IPS-20b (cell line): ENCODE results near the gene RIMBP2.

ENCODE experiments used
- H3K27ac ChIP-seq: one replicate; pipeline ENCODE4 v1.5.1; 2013; ENCODE audit warnings: low read length
- H3K27me3 ChIP-seq: 2 replicates; pipeline ENCODE4 v1.6.1; 2013; ENCODE audit warnings: mild to moderate bottlenecking, low read length, inconsistent platforms; ENCODE audit not compliant: insufficient read depth
- H3K36me3 ChIP-seq: 2 replicates; pipeline ENCODE4 v1.6.1; 2013; ENCODE audit warnings: low read depth, mild to moderate bottlenecking, inconsistent platforms, low read length, moderate library complexity; ENCODE audit not compliant: insufficient read depth
- H3K4me1 ChIP-seq: 2 replicates; pipeline ENCODE4 v1.6.1; 2013; ENCODE audit warnings: mild to moderate bottlenecking, control low read depth, inconsistent platforms, low read length, moderate library complexity; ENCODE audit not compliant: insufficient read depth
- H3K4me3 ChIP-seq: 2 replicates; pipeline ENCODE4 v1.5.1; 2013; ENCODE audit warnings: mild to moderate bottlenecking, low read length, inconsistent platforms
- H3K9ac ChIP-seq: 2 replicates; pipeline ENCODE4 v1.6.1; 2013; ENCODE audit warnings: low read depth, mild to moderate bottlenecking, inconsistent platforms, low read length, moderate library complexity
- H3K9me3 ChIP-seq: 2 replicates; pipeline ENCODE4 v1.6.1; 2013; ENCODE audit warnings: mild to moderate bottlenecking, low read depth, low read length, inconsistent platforms; ENCODE audit not compliant: insufficient read depth

RIMBP2 gene

DNA sequence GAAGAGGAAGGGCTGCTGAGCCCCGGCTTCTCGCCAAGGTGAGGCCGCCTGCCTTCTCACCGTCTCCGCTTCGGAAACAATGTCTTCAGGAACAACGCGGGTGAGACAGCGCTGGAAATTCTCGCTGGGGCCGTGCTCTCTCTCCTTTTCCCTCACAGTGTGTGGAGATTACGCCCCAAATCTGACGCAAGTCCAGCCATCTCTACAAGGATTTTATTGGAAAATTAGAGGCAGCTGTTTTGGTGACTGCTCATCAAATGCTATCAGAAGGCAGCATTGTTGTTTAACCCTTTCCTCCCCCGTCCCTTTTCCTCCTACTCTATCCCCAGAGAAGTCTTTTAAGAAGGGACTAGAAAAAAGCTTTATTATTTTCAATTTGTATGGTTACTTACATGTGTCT lies 324.9 kb downstream of the RIMBP2 start:
- Histone ChIP-seq H3K27me3 (no peaks in the 10 kb centered on the region), H3K4me3 (no peak overlapping the region), H3K27ac (no peak overlapping the region), H3K9ac (no peak overlapping the region), H3K36me3 (no peaks in the 10 kb centered on the region), H3K9me3 (no peaks in the 10 kb centered on the region), H3K4me1 (no peaks in the 10 kb centered on the region; the same call in 1 of the 2 replicates)

DNA sequence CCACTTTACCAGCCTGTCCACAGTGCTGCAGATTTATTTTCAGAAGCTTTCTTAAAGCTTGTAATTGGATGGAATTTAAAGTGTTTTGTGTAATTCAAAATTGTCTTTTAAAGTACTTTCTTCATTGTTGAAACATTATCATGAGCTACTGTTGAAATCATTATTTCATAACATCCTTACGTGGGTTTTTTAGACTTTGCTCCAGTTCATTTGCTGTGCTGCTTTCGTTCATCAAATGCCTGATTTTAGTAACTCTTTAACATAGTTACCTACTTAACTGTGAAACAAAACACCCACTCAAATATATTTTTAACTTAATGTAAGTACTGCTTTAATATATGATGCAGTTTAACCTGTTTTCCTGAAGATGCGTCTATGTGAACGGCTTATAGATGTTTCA lies 330.9 kb downstream of the RIMBP2 start:
- no peak overlapping the region for H3K4me3 ChIP-seq

DNA sequence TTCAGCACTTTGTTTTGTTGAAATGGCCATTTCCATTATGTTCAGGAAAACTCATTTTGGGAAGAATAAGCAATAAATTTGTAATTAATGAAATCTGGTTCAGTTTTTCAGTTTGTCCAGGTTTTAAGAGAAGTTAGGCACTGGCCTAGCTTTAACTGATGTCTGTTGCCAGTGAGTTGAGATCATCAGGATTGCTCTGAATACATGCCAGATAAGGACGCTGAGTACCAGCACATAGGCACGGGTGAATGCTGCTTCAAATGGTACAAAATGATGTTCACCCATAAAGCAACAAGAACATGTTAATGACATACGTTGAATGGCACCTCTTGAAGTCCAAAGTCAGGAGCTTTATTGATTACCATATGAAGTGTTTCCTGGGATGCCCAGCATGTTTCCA lies 331.9 kb downstream of the RIMBP2 start:
- no peaks in the 10 kb centered on the region for H3K4me1 ChIP-seq
- H3K9ac ChIP-seq, result no peak overlapping the region
- no peak overlapping the region for H3K4me3 ChIP-seq
- no peak overlapping the region for H3K27ac ChIP-seq
- no peaks in the 10 kb centered on the region for H3K9me3 ChIP-seq
- H3K27me3 ChIP-seq, result no peaks in the 10 kb centered on the region
- no peaks in the 10 kb centered on the region for H3K36me3 ChIP-seq

More for the DNA sequence above, 330.9 kb downstream of the RIMBP2 start:
- Histone ChIP-seq H3K9ac (no peak overlapping the region), H3K4me1 (no peaks in the 10 kb centered on the region), H3K27me3 (no peaks in the 10 kb centered on the region), H3K36me3 (no peaks in the 10 kb centered on the region), H3K27ac (no peak overlapping the region), H3K9me3 (no peaks in the 10 kb centered on the region)

DNA sequence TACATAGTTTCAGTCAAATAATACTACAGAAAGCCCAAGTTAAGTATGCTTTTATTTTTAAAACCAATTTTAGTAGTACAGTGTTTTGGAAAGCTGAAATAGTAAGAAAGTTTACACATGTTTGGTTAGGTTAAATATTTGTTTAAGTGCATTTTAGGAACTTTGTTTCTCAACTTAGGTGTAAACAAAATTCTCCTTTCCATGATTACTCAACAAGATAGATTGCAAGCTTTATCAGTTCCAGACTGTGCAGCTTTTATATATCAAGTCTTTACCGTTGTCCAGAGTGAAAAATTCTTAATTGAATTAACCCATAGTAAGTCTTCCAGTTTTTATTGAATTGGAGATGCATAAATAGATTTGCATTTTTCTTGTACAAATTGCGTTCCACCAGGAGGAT lies 333.3 kb downstream of the RIMBP2 start:
- Histone ChIP-seq H3K4me1 (no peaks in the 10 kb centered on the region), H3K9me3 (no peaks in the 10 kb centered on the region), H3K36me3 (no peaks in the 10 kb centered on the region), H3K27ac (no peak overlapping the region), H3K9ac (no peak overlapping the region), H3K4me3 (no peak overlapping the region), H3K27me3 (no peaks in the 10 kb centered on the region)

DNA sequence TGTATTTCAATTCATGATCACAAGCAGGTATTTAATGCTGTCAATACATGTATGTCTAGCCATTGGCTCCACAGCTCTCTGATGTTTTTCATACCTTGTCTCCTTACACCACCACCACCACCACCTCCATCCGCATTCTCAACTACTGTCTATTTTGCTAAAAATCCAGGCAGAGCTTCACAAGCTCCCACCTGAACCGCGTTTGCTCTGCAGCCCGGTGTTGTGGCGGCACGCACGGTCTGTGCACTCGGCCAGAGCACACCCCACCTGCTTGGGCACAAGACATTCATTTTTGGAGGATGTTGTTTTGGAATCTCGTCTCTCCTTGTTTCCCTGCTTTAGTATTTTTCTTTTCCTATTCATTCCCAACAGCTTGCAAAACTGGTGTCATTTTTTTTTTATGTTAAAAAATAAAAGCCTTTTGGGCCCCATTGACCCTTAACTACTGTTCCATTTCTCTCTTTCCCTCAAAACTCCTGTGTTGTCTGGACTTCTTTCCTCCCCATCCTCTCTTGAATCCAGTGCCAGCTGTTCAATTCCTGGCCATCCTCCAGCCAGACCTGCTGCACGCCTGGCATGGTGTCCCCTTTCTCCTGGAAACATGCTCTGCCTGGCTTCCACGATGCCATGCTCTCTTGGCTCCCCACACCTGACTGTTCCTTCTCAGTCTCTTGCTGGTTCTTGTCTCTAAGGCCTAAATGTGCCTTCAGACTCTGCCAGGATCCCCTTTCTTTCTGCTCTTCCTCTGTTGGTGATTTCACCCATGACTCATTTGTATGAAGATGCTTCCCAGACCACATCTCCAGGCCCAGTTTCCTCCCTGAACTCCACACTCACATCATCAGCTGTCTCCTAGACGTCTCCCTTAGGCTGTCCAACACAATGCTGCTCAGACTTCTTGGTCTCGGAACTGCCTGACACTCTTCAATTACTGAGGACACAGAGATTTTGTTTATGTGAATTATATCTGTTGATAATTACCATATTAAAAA lies 340.5 kb downstream of the RIMBP2 start:
- no peaks in the 10 kb centered on the region; the same call in 1 of the 2 replicates for H3K27me3 ChIP-seq
- H3K4me3 ChIP-seq, result no peak overlapping the region
- H3K9me3 ChIP-seq, result no peaks in the 10 kb centered on the region
- no peaks in the 10 kb centered on the region for H3K4me1 ChIP-seq
- H3K36me3 ChIP-seq, result no peaks in the 10 kb centered on the region
- H3K27ac ChIP-seq, result no peak overlapping the region
- H3K9ac ChIP-seq, result no peak overlapping the region

DNA sequence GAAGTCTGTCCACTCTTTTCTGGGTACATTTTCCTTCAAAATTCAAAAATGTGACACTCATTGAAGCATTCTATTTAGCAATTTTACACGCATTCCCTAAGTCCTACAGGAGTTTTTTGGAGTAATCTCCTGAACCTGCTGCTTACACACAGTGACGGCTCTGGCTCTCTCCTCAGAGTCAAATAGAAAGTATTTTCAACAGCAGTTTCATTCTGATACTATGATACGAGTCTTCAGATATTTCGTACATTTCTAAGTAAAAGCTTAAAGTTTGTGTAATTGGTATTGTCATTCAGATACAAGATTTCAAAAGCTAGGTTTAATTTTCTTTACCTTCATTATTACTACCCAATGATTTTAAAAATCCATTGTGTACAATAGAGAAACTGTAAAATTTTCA lies 342.0 kb downstream of the RIMBP2 start:
- Histone ChIP-seq H3K27me3 (no peaks in the 10 kb centered on the region; the same call in 1 of the 2 replicates), H3K4me3 (no peak overlapping the region), H3K4me1 (no peaks in the 10 kb centered on the region), H3K36me3 (no peaks in the 10 kb centered on the region), H3K9me3 (no peaks in the 10 kb centered on the region), H3K9ac (no peak overlapping the region), H3K27ac (no peak overlapping the region)

DNA sequence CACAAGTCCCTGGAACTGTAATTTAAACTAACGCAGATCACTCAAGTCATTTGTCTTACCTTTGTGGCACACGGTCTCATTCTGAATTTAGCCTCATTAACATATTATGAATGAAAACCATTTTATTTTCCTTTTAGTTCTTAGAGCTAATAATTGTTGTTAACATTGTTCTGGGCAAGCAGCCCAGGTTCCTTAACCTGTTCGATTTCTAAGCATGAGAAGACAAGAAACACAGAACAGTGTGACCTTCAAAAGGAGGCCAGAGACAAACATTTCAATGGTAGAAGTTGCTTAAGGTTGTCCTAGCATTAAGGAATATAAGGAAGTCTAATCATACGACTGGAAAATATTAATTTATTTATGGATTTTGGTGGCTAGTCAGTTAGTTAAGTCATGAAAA lies 343.2 kb downstream of the RIMBP2 start:
- H3K36me3 ChIP-seq, result no peaks in the 10 kb centered on the region
- H3K27me3 ChIP-seq, result no peaks in the 10 kb centered on the region; the same call in 1 of the 2 replicates

DNA sequence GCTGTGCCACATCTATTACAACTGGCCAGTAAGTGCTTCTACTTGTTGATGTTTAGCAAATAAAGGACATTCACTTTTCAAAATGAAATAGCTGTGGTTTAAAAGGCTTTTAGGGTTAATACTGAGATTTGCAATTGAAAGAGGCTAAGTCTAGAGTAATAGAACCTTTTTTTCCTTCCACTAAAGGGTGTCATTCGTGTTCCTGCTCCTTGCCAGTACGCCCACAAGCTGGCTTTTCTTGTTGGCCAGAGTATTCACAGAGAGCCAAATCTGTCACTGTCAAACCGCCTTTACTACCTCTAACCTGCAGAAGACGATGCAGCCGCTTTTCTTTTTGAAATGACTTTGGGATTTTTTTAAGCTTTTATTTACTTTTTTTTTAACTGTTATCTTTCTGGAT lies 344.8 kb downstream of the RIMBP2 start:
- Histone ChIP-seq H3K27ac (no peak overlapping the region), H3K36me3 (no peaks in the 10 kb centered on the region), H3K27me3 (no peaks in the 10 kb centered on the region; the same call in 1 of the 2 replicates), H3K9me3 (no peaks in the 10 kb centered on the region; the same call in 1 of the 2 replicates), H3K4me1 (no peaks in the 10 kb centered on the region), H3K9ac (no peak overlapping the region), H3K4me3 (no peak overlapping the region)

More for the DNA sequence above, 343.2 kb downstream of the RIMBP2 start:
- Histone ChIP-seq H3K4me1 (no peaks in the 10 kb centered on the region), H3K27ac (no peak overlapping the region), H3K9ac (no peak overlapping the region), H3K9me3 (no peaks in the 10 kb centered on the region; the same call in 1 of the 2 replicates), H3K4me3 (no peak overlapping the region)

DNA sequence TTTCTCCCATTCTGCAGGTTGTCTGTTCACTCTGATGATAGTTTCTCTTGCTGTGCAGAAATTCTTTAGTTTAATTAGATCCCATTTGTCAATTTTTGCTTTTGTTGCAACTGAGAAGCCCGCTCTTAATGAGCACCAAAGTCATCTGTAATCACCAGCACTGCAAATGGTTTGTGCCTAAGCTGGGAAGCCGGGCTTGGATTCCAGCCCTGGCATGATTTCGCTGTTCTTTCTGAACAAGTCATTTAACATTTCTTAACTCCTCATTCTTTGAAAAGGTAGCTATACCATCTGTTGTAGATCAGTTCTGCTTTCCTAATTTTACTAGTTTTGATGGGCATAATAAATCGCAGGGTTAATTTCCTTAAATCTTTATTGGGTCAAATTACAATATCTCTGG lies 346.3 kb downstream of the RIMBP2 start:
- Histone ChIP-seq H3K4me1 (no peaks in the 10 kb centered on the region), H3K4me3 (no peak overlapping the region), H3K27me3 (no peaks in the 10 kb centered on the region), H3K9me3 (no peaks in the 10 kb centered on the region; the same call in 1 of the 2 replicates), H3K36me3 (no peaks in the 10 kb centered on the region), H3K9ac (no peak overlapping the region), H3K27ac (no peak overlapping the region)

DNA sequence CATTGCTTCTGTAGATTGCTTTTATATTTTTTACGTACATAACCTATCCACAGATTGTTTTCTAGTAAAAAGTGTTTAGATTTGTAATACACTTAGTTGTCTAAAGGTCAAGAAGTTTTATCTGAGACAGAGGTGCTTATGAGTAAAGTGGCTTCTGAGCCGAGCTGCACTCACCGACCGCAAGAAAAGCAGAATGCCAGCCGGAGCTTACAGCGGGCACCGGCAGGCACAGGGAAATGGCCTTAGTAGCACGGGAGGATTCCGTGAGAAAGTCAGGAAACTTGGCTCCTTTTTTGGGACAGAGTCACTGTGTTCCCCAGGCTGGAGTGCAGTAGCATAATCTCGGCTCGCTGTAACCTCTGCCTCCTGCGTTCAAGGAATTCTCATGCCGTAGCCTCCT lies 348.6 kb downstream of the RIMBP2 start:
- Histone ChIP-seq H3K4me1 (no peaks in the 10 kb centered on the region), H3K4me3 (no peak overlapping the region), H3K9ac (no peak overlapping the region), H3K9me3 (no peaks in the 10 kb centered on the region; the same call in 1 of the 2 replicates), H3K36me3 (no peaks in the 10 kb centered on the region), H3K27me3 (no peaks in the 10 kb centered on the region), H3K27ac (no peak overlapping the region)

DNA sequence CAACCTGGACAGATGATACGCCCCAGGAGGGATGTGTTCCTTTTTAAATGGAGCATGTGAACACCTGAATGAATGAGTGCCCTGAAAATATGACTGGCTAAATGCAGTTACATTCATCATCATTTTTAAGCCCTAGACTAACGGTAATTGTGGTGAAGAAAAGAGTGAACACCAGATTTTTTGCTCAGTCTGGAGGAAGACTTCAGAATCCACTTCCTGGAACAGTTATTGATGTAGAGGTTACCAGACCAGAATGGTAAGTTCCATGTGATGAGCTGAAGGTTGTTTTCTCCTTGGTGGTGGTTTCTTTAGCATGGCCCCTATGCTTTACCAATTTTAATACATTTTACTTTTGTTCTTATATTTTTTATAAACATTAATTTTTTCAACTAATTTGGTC lies 349.1 kb downstream of the RIMBP2 start:
- no peak overlapping the region for H3K4me3 ChIP-seq
- no peak overlapping the region for H3K9ac ChIP-seq
- no peaks in the 10 kb centered on the region; the same call in 1 of the 2 replicates for H3K9me3 ChIP-seq
- no peak overlapping the region for H3K27ac ChIP-seq
- H3K27me3 ChIP-seq, result no peaks in the 10 kb centered on the region
- H3K4me1 ChIP-seq, result no peaks in the 10 kb centered on the region
- H3K36me3 ChIP-seq, result no peaks in the 10 kb centered on the region

DNA sequence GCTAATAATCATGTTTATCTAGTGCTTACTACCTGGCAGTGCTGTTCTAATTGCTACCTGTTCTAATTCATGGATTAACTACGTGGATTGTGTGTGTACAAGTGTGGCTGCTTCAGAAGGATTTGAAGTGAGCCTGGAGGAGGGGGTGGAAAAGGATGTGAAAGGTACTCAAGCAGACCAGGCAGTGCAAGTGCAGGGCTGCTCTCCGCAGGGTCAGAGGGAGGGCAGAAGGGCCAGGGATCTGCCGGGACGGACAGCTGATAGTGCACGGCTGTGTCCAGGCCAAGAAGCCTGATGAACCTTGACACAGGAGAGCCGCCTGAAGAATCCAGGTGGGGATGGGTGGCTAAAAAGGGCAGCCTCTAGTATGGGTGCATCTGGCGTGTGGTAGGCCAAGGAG lies 349.9 kb downstream of the RIMBP2 start:
- no peaks in the 10 kb centered on the region; the same call in 1 of the 2 replicates for H3K9me3 ChIP-seq
- H3K27ac ChIP-seq, result no peak overlapping the region
- H3K9ac ChIP-seq, result no peak overlapping the region
- H3K4me3 ChIP-seq, result no peak overlapping the region
- H3K27me3 ChIP-seq, result no peaks in the 10 kb centered on the region
- no peaks in the 10 kb centered on the region for H3K4me1 ChIP-seq
- no peaks in the 10 kb centered on the region for H3K36me3 ChIP-seq
